Sigmoid colon (tissue), 7 donors: Measurements from ENCODE around the gene CPNE1. TPM values are rescaled to one million over a fixed set of nuclear protein-coding genes. Genes with fewer than 3 reads are reported as not detected.

Experiments
- DNase-seq: peaks from one replicate; pipeline ENCODE4 v3.0.0-alpha.2; 2019
- H3K27ac ChIP-seq, 4 donors: fragments of 200-600 bp; sonication (generic); one replicate each; pipeline ENCODE4 v1.5.1; 2016 to 2019; ENCODE audit warnings: mild to moderate bottlenecking in 1 of 4
- H3K27me3 ChIP-seq, 3 donors: fragments of 200-600 bp; sonication (generic); one replicate each; pipeline ENCODE4 v1.5.1; 2019; ENCODE audit warnings: mild to moderate bottlenecking in 1 of 3
- H3K36me3 ChIP-seq, 4 donors: fragments of 200-600 bp; sonication (generic); one replicate each; pipeline ENCODE4 v1.5.1; 2016 to 2019
- H3K4me1 ChIP-seq, 4 donors: fragments of 200-600 bp; sonication (generic); one replicate each; pipeline ENCODE4 v1.5.1; 2017 to 2019
- H3K4me3 ChIP-seq, 4 donors: fragments of 200-600 bp; sonication (generic); one replicate each; pipeline ENCODE4 v1.5.1; 2017 to 2019; ENCODE audit warnings: mild to moderate bottlenecking in 2 of 4, moderate library complexity in 1 of 4
- H3K9me3 ChIP-seq, 4 donors: fragments of 200-600 bp in 3 of 4; sonication (generic) in 3 of 4; one replicate each; pipeline versions ENCODE4 v1.5.1 to v1.6.1; 2013 to 2019
- EP300 ChIP-seq, 4 donors: sonication (generic); formaldehyde crosslinking; IDR thresholded peaks; one replicate each; pipeline ENCODE4 v1.6.1; 2017; ENCODE audit warnings: antibody characterized with exemption in 4 of 4
- POLR2A ChIP-seq, 2 donors: fragments of 450-650 bp; IDR thresholded peaks; one replicate each; pipeline ENCODE4 v1.6.1; 2016; ENCODE audit warnings: antibody characterized with exemption in 2 of 2, mild to moderate bottlenecking in 2 of 2, moderate library complexity in 2 of 2
- POLR2AphosphoS5 ChIP-seq, 4 donors: sonication (generic); formaldehyde crosslinking; IDR thresholded peaks; one replicate each; pipeline ENCODE4 v1.6.1; 2017; ENCODE audit warnings: antibody characterized with exemption in 4 of 4
- WGBS, 2 donors: extraction: QIAGEN DNeasy Blood & Tissue Kit; methylation state at CpG; one replicate each; pipeline ENCODE4 v1.1.7; 2013; 5-methylcytosine and 5-hydroxymethylcytosine counted together
- intact Hi-C: fragments of 100-400 bp; cut with DNase I; formaldehyde crosslinking; loops from one replicate; pipeline ENCODE4 v1.15.1; 2023
- polyA plus RNA-seq, 3 donors: library from polyadenylated mRNA; stranded (reverse); fragments of 200-250 nt; gene quantifications; one replicate each; pipeline ENCODE4 v1.2.3, GENCODE V29; 2013
- total RNA-seq, 4 donors: library from RNA; depleted of rRNA; stranded (reverse); fragments of >200 nt; gene quantifications; one replicate each; pipeline ENCODE4 v1.1.0, GENCODE V29; 2016
- TF ChIP-seq, protein P1 (sequence below), 4 experiments: fragments of 450-650 bp in 3 of 4; fragments of 200-600 bp in 1 of 4; IDR thresholded peaks; one replicate each; pipeline ENCODE4 v1.5.1; 2016 to 2019; ENCODE audit warnings: antibody characterized with exemption in 4 of 4, mild to moderate bottlenecking in 3 of 4, moderate library complexity in 2 of 4
- donor health status: healthy with polysubstance abuse.
- donor health status: Bipolar disorder and iron deficiency.
- donor health status: healthy.

The CPNE1 gene
- total and polyA plus RNA-seq, 7 donors = 56.5 to 156 (median 76.8) TPM

DNA sequence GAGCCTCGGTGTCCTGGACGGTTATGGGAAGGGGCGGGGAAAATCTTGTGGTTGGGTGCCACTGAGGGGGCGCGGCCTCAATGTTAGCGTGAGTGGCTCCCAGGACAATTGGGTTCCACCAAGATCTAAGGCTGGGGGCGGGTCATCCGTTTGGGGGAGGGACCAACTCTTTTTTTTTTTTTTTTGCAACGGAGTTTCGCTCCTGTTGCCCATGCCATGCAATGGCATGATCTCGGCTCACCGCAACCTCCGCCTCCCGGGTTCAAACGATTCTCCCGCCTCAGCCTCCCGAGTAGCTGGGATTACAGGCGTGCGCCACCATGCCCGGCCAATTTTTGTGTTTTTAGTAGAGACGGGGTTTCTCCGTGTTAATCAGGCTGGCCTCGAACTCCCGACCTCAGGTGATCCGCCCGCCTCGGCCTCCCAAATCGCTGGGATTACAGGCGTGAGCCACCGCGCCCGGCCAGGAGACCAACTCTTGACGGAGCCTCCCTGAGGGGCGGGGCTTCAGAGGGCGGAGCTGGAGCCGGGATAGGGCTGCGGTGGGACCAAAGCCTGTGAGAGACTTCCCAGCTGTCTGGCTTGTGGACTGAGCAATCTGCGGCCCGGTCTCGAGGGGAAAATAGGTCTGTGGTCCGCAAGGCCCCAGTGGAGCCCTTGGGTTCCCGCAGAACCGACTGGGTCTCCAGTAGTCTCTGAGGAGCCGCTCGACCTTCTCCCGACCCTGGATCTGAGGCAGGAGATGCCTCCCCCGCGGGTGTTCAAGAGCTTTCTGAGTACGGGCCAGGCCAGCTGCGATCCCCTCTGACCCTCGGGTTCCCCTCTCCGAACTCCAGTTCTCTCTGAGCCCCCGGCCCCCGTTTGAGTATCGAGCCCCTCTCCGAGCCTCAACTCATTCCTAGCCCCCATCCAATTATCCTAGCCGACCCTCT is 48.0 kb downstream of the CPNE1 start:
- Histone ChIP-seq H3K27me3 (no peaks in the 10 kb centered on the region), H3K4me1 (peaks cover 0 to 43% (median 33%) of the 10 kb centered on the region in 4 donors), H3K27ac (peak overlapping the region; percentile 85 to 99 (median 92)), H3K36me3 (peaks cover 0 to 4% (median 0%) of the 10 kb centered on the region in 4 donors), H3K4me3 (peak overlapping the region; percentile 23 to 58 (median 51)), H3K9me3 (no peaks in the 10 kb centered on the region)
- WGBS, 2 donors = 1 to 4% methylated on average over 57 of the region's 57 CpGs
- intact Hi-C loops = loop anchor here (1.0 to 5.0 kb wide), 4 partner anchors 48 to 126 kb away; partner anchors contain the start of genes CPNE1, ERGIC3, NFS1 and RBM12
- peak; percentile 95 for DNase-seq
- peak; percentile 24 to 84 (median 64) for TF ChIP-seq POLR2AphosphoS5 (IDR thresholded peaks at IDR 0.05)
- TF ChIP-seq, protein P1, sequence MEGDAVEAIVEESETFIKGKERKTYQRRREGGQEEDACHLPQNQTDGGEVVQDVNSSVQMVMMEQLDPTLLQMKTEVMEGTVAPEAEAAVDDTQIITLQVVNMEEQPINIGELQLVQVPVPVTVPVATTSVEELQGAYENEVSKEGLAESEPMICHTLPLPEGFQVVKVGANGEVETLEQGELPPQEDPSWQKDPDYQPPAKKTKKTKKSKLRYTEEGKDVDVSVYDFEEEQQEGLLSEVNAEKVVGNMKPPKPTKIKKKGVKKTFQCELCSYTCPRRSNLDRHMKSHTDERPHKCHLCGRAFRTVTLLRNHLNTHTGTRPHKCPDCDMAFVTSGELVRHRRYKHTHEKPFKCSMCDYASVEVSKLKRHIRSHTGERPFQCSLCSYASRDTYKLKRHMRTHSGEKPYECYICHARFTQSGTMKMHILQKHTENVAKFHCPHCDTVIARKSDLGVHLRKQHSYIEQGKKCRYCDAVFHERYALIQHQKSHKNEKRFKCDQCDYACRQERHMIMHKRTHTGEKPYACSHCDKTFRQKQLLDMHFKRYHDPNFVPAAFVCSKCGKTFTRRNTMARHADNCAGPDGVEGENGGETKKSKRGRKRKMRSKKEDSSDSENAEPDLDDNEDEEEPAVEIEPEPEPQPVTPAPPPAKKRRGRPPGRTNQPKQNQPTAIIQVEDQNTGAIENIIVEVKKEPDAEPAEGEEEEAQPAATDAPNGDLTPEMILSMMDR (IDR thresholded peaks at IDR 0.05) = no peak
- TF ChIP-seq POLR2A (IDR thresholded peaks at IDR 0.05) = peak; percentile 30 to 35
- TF ChIP-seq EP300 (IDR thresholded peaks at IDR 0.05) = no peak

DNA sequence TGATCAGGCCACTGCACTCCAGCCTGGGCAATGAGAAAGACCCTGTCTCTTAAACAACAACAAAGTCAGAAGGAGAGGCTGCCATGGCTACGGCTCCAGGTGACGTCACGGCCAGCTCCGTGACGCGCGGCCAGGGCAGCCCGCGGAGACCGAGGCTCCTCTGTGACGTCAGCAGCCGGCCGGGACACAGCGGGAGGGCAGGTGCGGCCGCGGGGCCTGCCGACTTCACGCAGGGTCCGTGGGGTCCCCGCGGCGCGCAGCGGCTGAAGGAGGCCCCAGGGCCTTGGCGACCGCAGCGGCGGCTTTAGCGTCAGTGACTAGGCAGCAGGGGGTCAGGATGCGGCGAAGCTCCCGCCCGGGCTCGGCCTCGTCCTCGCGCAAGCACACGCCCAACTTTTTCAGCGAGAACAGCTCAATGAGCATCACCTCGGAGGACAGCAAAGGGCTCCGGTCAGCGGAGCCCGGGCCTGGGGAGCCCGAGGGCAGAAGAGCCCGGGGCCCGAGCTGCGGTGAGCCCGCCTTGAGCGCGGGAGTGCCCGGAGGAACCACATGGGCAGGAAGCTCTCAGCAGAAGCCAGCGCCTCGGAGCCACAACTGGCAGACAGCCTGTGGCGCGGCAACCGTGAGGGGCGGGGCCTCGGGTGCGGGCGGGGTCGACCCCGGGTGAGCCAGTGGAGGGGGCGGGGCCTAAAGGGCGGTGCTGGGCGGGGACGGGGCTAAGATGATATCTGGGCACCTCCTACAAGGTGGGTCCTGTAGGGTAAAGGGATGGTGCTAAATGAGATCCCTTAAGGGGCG is 48.8 kb downstream of the CPNE1 start, which contains the start of gene SPAG4:
SPAG4 (plus strand) TSS at position 163 of the 798 bp plus-strand sequence; CDS start at position 338, 175 bp downstream.
- TF ChIP-seq POLR2A (IDR thresholded peaks at IDR 0.05) = peak; percentile 62 to 72
- TF ChIP-seq, protein P1 (IDR thresholded peaks at IDR 0.05) = no peak
- TF ChIP-seq POLR2AphosphoS5 (IDR thresholded peaks at IDR 0.05) = peak; percentile 75 to 87 (median 80)
- TF ChIP-seq EP300 (IDR thresholded peaks at IDR 0.05) = peak in 2 of 4 donors; percentile 39 to 63
- Histone ChIP-seq H3K4me1 (peaks cover 0 to 43% (median 33%) of the 10 kb centered on the region in 4 donors), H3K27me3 (no peaks in the 10 kb centered on the region), H3K4me3 (peak within 1 kb of the TSS; percentile 46 to 58 (median 52)), H3K36me3 (no peaks in the 10 kb centered on the region), H3K27ac (peak within 1 kb of the TSS; percentile 85 to 99 (median 92)), H3K9me3 (no peaks in the 10 kb centered on the region)
- 1% methylated on average over 68 of the region's 68 CpGs for WGBS, 2 donors
- intact Hi-C loops = loop anchor here (2.0 to 5.0 kb wide), 3 partner anchors 74 to 127 kb away; partner anchors contain the start of genes ERGIC3, NFS1, RBM39 and ROMO1
- peak; percentile 99 for DNase-seq

DNA sequence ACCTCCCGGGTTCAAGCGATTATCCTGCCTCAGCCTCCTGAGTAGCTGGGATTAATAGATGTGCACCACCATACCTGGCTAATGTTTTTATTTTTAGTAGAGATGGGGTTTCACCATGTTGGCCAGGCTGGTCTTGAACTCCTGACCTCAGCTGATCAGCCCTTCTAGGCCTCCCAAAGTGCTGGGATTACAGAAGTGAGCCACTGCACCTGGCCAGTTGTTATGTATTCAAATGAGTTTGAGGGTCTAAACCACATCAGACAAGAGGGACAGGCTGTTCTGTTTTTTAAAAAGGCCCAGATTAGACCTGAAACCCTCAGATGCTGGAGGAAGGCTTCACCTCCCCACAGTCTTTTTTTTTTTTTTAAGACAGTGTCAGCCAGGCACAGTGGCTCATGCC is 53.2 kb downstream of the CPNE1 start:
- Histone ChIP-seq H3K27ac (no peak overlapping the region), H3K9me3 (no peaks in the 10 kb centered on the region), H3K27me3 (no peaks in the 10 kb centered on the region), H3K4me1 (peaks cover 0 to 8% (median 3%) of the 10 kb centered on the region in 4 donors), H3K36me3 (no peaks in the 10 kb centered on the region), H3K4me3 (no peak overlapping the region)
- TF ChIP-seq, protein P1 (IDR thresholded peaks at IDR 0.05) = no peak
- TF ChIP-seq EP300 (IDR thresholded peaks at IDR 0.05) = no peak
- no peak for TF ChIP-seq POLR2A (IDR thresholded peaks at IDR 0.05)
- TF ChIP-seq POLR2AphosphoS5 (IDR thresholded peaks at IDR 0.05) = no peak
- intact Hi-C loops = no loop called here
- no peak for DNase-seq
- WGBS, 2 donors = 97% methylated on average over 2 of the region's 2 CpGs

DNA sequence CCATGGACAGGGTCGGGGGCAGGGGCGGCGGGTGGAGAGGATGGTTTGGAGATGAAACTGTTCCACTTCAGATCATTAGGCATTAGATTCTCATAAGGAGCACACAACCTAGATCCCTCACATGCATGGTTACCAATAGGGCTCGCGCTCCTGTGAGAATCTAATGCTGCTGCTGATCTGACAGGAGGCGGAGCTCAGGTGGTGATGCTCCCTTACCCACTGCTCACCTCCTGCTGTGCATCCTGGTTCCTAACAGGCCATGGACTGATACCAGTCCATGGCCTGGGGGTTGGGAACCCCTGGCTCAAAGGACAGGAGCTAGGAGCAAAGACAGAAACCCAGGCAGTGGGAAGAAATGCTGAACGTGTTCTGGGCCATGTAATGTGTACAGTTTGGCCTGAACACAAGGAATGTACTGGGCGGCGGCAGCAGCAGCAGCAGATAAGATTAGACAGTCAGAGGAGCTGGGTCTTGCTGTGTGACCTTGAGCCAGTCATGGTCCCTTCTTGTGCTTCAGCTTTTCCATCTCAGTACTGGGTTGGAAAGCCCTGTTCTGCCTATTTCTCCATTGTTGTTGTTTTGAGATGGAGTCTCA is 53.8 kb downstream of the CPNE1 start:
- TF ChIP-seq POLR2AphosphoS5 (IDR thresholded peaks at IDR 0.05) (no peak), POLR2A (IDR thresholded peaks at IDR 0.05) (no peak), EP300 (IDR thresholded peaks at IDR 0.05) (no peak)
- TF ChIP-seq, protein P1 (IDR thresholded peaks at IDR 0.05) = no peak
- Histone ChIP-seq H3K27me3 (no peaks in the 10 kb centered on the region), H3K4me1 (peaks cover 0 to 7% (median 3%) of the 10 kb centered on the region in 4 donors), H3K27ac (no peak overlapping the region), H3K36me3 (no peaks in the 10 kb centered on the region), H3K9me3 (no peaks in the 10 kb centered on the region), H3K4me3 (no peak overlapping the region)
- WGBS, 2 donors = 82 to 90% methylated on average over 9 of the region's 9 CpGs
- intact Hi-C loops = no loop called here
- no peak for DNase-seq
